Brain microvascular endothelial cell (primary cell): ENCODE results near the gene TTC33.

Experiments
- DNase-seq: peaks from one replicate; pipeline ENCODE4 v3.0.0-alpha.2; 2020
- H3K27ac ChIP-seq: fragments of 250-450 bp; sonication (Bioruptor Pico); 2 replicates; pipeline ENCODE4 v1.5.1; 2020; ENCODE audit warnings: mild to moderate bottlenecking, moderate library complexity
- H3K27me3 ChIP-seq: fragments of 250-450 bp; sonication (Bioruptor Pico); replicated peaks from 2 replicates; pipeline ENCODE4 v1.5.1; 2020; ENCODE audit warnings: mild to moderate bottlenecking
- H3K36me3 ChIP-seq: fragments of 250-450 bp; sonication (Bioruptor Pico); replicated peaks from 2 replicates; pipeline ENCODE4 v1.5.1; 2020; ENCODE audit warnings: mild to moderate bottlenecking
- H3K4me3 ChIP-seq: 2 replicates; pipeline ENCODE4 v1.5.1; 2011; ENCODE audit warnings: low read depth, mild to moderate bottlenecking, control low read depth, low read length, moderate library complexity
- CTCF ChIP-seq: IDR thresholded peaks from 2 replicates; pipeline ENCODE4 v1.5.1; 2011; ENCODE audit warnings: low read depth, mild to moderate bottlenecking, moderate library complexity, low read length, control low read depth, inconsistent platforms; ENCODE audit errors: missing control alignments
- in situ Hi-C: cut with HindIII; loops from 2 replicates; pipeline ENCODE4 v1.10.0; 2017; ENCODE audit warnings: low sequenced_read_pairs, low pct_ligation_motif_present

The TTC33 gene

GRCh38 chr5:40627706-40628105, 128.1 kb downstream of the TTC33 start:
- TF ChIP-seq CTCF, result no peak
- Histone ChIP-seq H3K36me3 (no peaks in the 10 kb centered on the region), H3K4me3 (no peak overlapping the region), H3K27me3 (no peaks in the 10 kb centered on the region), H3K27ac (no peak overlapping the region)
- DNase-seq, result no peak
- in situ Hi-C loops, result no loop called here

GRCh38 chr5:40626801-40627200, 129.0 kb downstream of the TTC33 start:
- in situ Hi-C loops, result no loop called here
- Histone ChIP-seq H3K4me3 (no peak overlapping the region), H3K36me3 (no peaks in the 10 kb centered on the region), H3K27ac (no peak overlapping the region), H3K27me3 (no peaks in the 10 kb centered on the region)
- DNase-seq, result no peak
- TF ChIP-seq CTCF, result no peak

GRCh38 chr5:40623480-40624420, 132.0 kb downstream of the TTC33 start:
- Histone ChIP-seq H3K27ac (no peak overlapping the region), H3K27me3 (no peaks in the 10 kb centered on the region), H3K36me3 (no peaks in the 10 kb centered on the region), H3K4me3 (no peak overlapping the region)
- no peak for TF ChIP-seq CTCF
- in situ Hi-C loops, result no loop called here
- no peak for DNase-seq

- no peak overlapping the region for H3K27ac ChIP-seq
- no peaks in the 10 kb centered on the region for H3K27me3 ChIP-seq
- no peak for TF ChIP-seq CTCF
- DNase-seq, result no peak
- no peaks in the 10 kb centered on the region for H3K36me3 ChIP-seq
- H3K4me3 ChIP-seq, result no peak overlapping the region
- in situ Hi-C loops, result no loop called here
These were observed 133.1 kb downstream of the TTC33 start for GRCh38 chr5:40622463-40623252.

GRCh38 chr5:40619421-40619820, 136.3 kb downstream of the TTC33 start:
- H3K4me3 ChIP-seq, result no peak overlapping the region
- in situ Hi-C loops, result no loop called here
- no peaks in the 10 kb centered on the region for H3K27me3 ChIP-seq
- no peak for TF ChIP-seq CTCF
- peak; percentile 14 for DNase-seq
- no peak overlapping the region for H3K27ac ChIP-seq
- H3K36me3 ChIP-seq, result no peaks in the 10 kb centered on the region
